ENCODE results near the gene DDIAS. TPM values are rescaled to one million over a fixed set of nuclear protein-coding genes. Genes with fewer than 3 reads are reported as not detected.
"Not testable (repeated sequence)": the region's sequence is repeated elsewhere in the genome, so short reads cannot be mapped to it uniquely, and the experiment has no call there.

The DDIAS gene
- total and polyA plus RNA-seq, 12 donors, result 0.17 to 2.7 (median 0.83) TPM

- Histone ChIP-seq H3K4me3 (no peak overlapping the region), H3K4me1 (replicated peaks in 1 of 2) (no peaks in the 10 kb centered on the region), H3K9me3 (replicated peaks in 1 of 3) (no peaks in the 10 kb centered on the region), H3K36me3 (replicated peaks in 1 of 2) (no peaks in the 10 kb centered on the region), H3K27me3 (no peaks in the 10 kb centered on the region), H3K27ac (no peak overlapping the region)
- intact Hi-C loops (cut with DNase I), result no loop called here
- no peak for TF ChIP-seq POLR2A (IDR thresholded peaks at IDR 0.05)
- TF ChIP-seq, protein P1, sequence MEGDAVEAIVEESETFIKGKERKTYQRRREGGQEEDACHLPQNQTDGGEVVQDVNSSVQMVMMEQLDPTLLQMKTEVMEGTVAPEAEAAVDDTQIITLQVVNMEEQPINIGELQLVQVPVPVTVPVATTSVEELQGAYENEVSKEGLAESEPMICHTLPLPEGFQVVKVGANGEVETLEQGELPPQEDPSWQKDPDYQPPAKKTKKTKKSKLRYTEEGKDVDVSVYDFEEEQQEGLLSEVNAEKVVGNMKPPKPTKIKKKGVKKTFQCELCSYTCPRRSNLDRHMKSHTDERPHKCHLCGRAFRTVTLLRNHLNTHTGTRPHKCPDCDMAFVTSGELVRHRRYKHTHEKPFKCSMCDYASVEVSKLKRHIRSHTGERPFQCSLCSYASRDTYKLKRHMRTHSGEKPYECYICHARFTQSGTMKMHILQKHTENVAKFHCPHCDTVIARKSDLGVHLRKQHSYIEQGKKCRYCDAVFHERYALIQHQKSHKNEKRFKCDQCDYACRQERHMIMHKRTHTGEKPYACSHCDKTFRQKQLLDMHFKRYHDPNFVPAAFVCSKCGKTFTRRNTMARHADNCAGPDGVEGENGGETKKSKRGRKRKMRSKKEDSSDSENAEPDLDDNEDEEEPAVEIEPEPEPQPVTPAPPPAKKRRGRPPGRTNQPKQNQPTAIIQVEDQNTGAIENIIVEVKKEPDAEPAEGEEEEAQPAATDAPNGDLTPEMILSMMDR (IDR thresholded peaks at IDR 0.05), result no peak
- no peak for DNase-seq
Observed at GRCh38 chr11:82945682-82946081, 44.1 kb downstream of the DDIAS start.

GRCh38 chr11:82949352-82949751 lies 47.8 kb downstream of the DDIAS start:
- H3K4me1 ChIP-seq (replicated peaks in 1 of 2), result no peaks in the 10 kb centered on the region
- H3K27me3 ChIP-seq, result no peaks in the 10 kb centered on the region
- H3K4me3 ChIP-seq, result no peak overlapping the region
- H3K27ac ChIP-seq, result no peak overlapping the region
- TF ChIP-seq, protein P1 (IDR thresholded peaks at IDR 0.05), result no peak
- TF ChIP-seq POLR2A (IDR thresholded peaks at IDR 0.05), result no peak
- no peaks in the 10 kb centered on the region for H3K36me3 ChIP-seq (replicated peaks in 1 of 2)
- no peaks in the 10 kb centered on the region for H3K9me3 ChIP-seq (replicated peaks in 1 of 3)
- DNase-seq, result no peak
- intact Hi-C loops (cut with DNase I), result no loop called here

GRCh38 chr11:82950502-82950901 lies 49.0 kb downstream of the DDIAS start:
- H3K9me3 ChIP-seq (replicated peaks in 1 of 3); H3K4me1 ChIP-seq (replicated peaks in 1 of 2); DNase-seq; H3K4me3 ChIP-seq; intact Hi-C loops (cut with DNase I); H3K27ac ChIP-seq; H3K36me3 ChIP-seq (replicated peaks in 1 of 2); H3K27me3 ChIP-seq: not testable (repeated sequence)
- WGBS, 4 donors, result 88 to 98% (median 94%) methylated on average over 2 of the region's 2 CpGs

- H3K36me3 ChIP-seq (replicated peaks in 1 of 2); DNase-seq; intact Hi-C loops (cut with DNase I); H3K27ac ChIP-seq; H3K27me3 ChIP-seq; H3K9me3 ChIP-seq (replicated peaks in 1 of 3); H3K4me1 ChIP-seq (replicated peaks in 1 of 2); H3K4me3 ChIP-seq: not testable (repeated sequence)
- WGBS, 4 donors, result 72 to 77% (median 74%) methylated on average over 6 to 9 of the region's 9 CpGs
Observed at GRCh38 chr11:82955736-82956453, 54.4 kb downstream of the DDIAS start.

- TF ChIP-seq POLR2A (IDR thresholded peaks at IDR 0.05), result no peak
- TF ChIP-seq, protein P1 (IDR thresholded peaks at IDR 0.05), result no peak
- DNase-seq, result no peak
- no peak overlapping the region for H3K27ac ChIP-seq
- H3K36me3 ChIP-seq (replicated peaks in 1 of 2), result no peaks in the 10 kb centered on the region
- no peaks in the 10 kb centered on the region for H3K27me3 ChIP-seq
- H3K4me1 ChIP-seq (replicated peaks in 1 of 2), result no peaks in the 10 kb centered on the region
- H3K9me3 ChIP-seq (replicated peaks in 1 of 3), result no peaks in the 10 kb centered on the region
- intact Hi-C loops (cut with DNase I), result no loop called here
- H3K4me3 ChIP-seq, result no peak overlapping the region
- 67 to 70% (median 69%) methylated on average over 5 of the region's 5 CpGs for WGBS, 4 donors
Observed at GRCh38 chr11:82959987-82960778, 58.6 kb downstream of the DDIAS start.
